H1 (cell line): ENCODE data around the gene ELFN1. TPM values are rescaled to one million over a fixed set of nuclear protein-coding genes. Genes with fewer than 3 reads are reported as not detected.

ENCODE experiments used
- ASH2L ChIP-seq: fragments of 200-600, 300-600 bp; sonication (generic); IDR thresholded peaks from one replicate; pipeline ENCODE4 v1.7.1; 2017; ENCODE audit warnings: low read length
- CEBPB ChIP-seq: IDR thresholded peaks from 2 replicates; pipeline ENCODE4 v1.6.1; 2012; ENCODE audit warnings: low read depth, low read length
- KDM4A ChIP-seq: IDR thresholded peaks from one replicate; pipeline ENCODE4 v1.7.1; 2012; ENCODE audit warnings: low read depth, mild to moderate bottlenecking, moderate library complexity, low read length, inconsistent platforms; ENCODE audit not compliant: severe bottlenecking
- RBBP5 ChIP-seq: IDR thresholded peaks from 2 replicates; pipeline ENCODE4 v1.7.1; 2012; ENCODE audit warnings: low read depth, mild to moderate bottlenecking, inconsistent platforms, low read length, moderate library complexity, borderline replicate concordance
- polyA plus RNA-seq, 7 experiments: library from polyadenylated mRNA; depleted of rRNA in 3 of 7; stranded (reverse) in 5 of 7; unstranded in 2 of 7; fragments of >200 nt in 5 of 7; fragments of 200-250 nt in 2 of 7; gene quantifications; 1 replicate in 5 of 7; 2 replicates in 1 of 7; 4 replicates in 1 of 7; pipeline versions ENCODE4 v1.2.1 to v1.2.3, GENCODE V29; 2011 to 2013; ENCODE audit warnings: missing spikeins in 2 of 7, mixed read lengths in 2 of 7
- total RNA-seq: library from RNA; stranded (reverse); fragmentation: NEBNext Ultra II Directional; extraction: Animal tissue kit (Norgen Biotek cat#: 25700); gene quantifications from 2 replicates; pipeline ENCODE4 v1.2.1, GENCODE V29; 2021
- TF ChIP-seq, protein P1 (sequence below): fragments of 300-600 bp; sonication (generic); IDR thresholded peaks from 2 replicates; pipeline ENCODE4 v1.7.1; 2012; ENCODE audit warnings: low read length, moderate library complexity, mild to moderate bottlenecking, inconsistent platforms; ENCODE audit not compliant: insufficient replicate concordance
- TF ChIP-seq, protein P2 (sequence below), 3 experiments: IDR thresholded peaks; 1 replicate in 2 of 3; 2 replicates in 1 of 3; pipeline versions ENCODE4 v1.5.1 to v1.6.1; 2011; ENCODE audit warnings: low read length in 3 of 3, mild to moderate bottlenecking in 3 of 3, inconsistent platforms in 2 of 3, low read depth in 1 of 3, moderate library complexity in 1 of 3; ENCODE audit not compliant: insufficient read depth in 1 of 3; ENCODE audit errors: control extremely low read depth in 1 of 3

ELFN1 gene
- total and polyA plus RNA-seq, 2 of the 8 experiments (the other 6 are each of a cell fraction or from before 2014, with no cell fraction given), result 2.0 to 4.5 TPM

DNA sequence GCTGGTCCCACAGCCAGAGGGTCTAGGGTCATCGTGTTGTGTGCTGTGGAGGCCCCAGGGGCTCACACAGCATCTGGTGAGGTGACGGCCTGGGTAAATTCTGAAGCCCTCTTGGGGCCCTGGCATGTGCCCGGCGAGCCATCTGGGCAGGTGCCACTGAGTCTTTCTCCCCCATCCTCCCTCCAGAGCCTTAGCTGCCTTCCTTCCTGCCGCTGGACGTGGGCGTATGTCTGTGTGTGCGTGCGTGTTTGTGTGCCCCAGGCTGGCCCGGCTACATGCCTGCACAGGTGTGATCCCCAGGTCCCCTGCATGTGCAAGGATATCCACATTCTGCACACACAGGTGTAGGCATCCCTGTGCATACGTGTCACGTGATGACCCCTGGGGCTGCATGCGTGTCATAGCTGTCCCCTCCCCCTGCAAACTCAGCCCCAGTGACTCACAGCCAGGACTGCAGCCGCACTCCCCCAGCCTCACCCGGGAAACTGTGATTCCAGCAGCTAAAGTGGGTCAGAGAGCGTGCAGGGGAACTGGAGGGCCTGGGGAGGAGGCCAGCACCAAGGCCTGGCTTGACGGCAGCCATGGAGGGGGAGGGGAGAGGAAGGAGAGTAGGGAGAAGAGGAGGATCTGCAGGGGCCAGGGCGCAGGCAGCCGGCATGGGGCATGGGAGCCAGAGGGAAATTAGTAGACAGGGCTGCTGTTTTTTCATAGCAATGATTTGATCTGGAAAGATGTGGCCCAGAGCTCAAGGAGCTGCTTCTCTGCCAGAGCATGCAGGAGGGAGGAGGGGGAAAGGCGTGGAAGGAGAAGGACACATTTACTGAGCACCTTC lies 46.4 kb downstream of the ELFN1 start (continued):
- TF ChIP-seq RBBP5 (no peak), KDM4A (no peak), ASH2L (no peak), CEBPB (no peak)
- TF ChIP-seq, protein P1, sequence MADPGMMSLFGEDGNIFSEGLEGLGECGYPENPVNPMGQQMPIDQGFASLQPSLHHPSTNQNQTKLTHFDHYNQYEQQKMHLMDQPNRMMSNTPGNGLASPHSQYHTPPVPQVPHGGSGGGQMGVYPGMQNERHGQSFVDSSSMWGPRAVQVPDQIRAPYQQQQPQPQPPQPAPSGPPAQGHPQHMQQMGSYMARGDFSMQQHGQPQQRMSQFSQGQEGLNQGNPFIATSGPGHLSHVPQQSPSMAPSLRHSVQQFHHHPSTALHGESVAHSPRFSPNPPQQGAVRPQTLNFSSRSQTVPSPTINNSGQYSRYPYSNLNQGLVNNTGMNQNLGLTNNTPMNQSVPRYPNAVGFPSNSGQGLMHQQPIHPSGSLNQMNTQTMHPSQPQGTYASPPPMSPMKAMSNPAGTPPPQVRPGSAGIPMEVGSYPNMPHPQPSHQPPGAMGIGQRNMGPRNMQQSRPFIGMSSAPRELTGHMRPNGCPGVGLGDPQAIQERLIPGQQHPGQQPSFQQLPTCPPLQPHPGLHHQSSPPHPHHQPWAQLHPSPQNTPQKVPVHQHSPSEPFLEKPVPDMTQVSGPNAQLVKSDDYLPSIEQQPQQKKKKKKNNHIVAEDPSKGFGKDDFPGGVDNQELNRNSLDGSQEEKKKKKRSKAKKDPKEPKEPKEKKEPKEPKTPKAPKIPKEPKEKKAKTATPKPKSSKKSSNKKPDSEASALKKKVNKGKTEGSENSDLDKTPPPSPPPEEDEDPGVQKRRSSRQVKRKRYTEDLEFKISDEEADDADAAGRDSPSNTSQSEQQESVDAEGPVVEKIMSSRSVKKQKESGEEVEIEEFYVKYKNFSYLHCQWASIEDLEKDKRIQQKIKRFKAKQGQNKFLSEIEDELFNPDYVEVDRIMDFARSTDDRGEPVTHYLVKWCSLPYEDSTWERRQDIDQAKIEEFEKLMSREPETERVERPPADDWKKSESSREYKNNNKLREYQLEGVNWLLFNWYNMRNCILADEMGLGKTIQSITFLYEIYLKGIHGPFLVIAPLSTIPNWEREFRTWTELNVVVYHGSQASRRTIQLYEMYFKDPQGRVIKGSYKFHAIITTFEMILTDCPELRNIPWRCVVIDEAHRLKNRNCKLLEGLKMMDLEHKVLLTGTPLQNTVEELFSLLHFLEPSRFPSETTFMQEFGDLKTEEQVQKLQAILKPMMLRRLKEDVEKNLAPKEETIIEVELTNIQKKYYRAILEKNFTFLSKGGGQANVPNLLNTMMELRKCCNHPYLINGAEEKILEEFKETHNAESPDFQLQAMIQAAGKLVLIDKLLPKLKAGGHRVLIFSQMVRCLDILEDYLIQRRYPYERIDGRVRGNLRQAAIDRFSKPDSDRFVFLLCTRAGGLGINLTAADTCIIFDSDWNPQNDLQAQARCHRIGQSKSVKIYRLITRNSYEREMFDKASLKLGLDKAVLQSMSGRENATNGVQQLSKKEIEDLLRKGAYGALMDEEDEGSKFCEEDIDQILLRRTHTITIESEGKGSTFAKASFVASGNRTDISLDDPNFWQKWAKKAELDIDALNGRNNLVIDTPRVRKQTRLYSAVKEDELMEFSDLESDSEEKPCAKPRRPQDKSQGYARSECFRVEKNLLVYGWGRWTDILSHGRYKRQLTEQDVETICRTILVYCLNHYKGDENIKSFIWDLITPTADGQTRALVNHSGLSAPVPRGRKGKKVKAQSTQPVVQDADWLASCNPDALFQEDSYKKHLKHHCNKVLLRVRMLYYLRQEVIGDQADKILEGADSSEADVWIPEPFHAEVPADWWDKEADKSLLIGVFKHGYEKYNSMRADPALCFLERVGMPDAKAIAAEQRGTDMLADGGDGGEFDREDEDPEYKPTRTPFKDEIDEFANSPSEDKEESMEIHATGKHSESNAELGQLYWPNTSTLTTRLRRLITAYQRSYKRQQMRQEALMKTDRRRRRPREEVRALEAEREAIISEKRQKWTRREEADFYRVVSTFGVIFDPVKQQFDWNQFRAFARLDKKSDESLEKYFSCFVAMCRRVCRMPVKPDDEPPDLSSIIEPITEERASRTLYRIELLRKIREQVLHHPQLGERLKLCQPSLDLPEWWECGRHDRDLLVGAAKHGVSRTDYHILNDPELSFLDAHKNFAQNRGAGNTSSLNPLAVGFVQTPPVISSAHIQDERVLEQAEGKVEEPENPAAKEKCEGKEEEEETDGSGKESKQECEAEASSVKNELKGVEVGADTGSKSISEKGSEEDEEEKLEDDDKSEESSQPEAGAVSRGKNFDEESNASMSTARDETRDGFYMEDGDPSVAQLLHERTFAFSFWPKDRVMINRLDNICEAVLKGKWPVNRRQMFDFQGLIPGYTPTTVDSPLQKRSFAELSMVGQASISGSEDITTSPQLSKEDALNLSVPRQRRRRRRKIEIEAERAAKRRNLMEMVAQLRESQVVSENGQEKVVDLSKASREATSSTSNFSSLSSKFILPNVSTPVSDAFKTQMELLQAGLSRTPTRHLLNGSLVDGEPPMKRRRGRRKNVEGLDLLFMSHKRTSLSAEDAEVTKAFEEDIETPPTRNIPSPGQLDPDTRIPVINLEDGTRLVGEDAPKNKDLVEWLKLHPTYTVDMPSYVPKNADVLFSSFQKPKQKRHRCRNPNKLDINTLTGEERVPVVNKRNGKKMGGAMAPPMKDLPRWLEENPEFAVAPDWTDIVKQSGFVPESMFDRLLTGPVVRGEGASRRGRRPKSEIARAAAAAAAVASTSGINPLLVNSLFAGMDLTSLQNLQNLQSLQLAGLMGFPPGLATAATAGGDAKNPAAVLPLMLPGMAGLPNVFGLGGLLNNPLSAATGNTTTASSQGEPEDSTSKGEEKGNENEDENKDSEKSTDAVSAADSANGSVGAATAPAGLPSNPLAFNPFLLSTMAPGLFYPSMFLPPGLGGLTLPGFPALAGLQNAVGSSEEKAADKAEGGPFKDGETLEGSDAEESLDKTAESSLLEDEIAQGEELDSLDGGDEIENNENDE, result no peak
- TF ChIP-seq, protein P2, sequence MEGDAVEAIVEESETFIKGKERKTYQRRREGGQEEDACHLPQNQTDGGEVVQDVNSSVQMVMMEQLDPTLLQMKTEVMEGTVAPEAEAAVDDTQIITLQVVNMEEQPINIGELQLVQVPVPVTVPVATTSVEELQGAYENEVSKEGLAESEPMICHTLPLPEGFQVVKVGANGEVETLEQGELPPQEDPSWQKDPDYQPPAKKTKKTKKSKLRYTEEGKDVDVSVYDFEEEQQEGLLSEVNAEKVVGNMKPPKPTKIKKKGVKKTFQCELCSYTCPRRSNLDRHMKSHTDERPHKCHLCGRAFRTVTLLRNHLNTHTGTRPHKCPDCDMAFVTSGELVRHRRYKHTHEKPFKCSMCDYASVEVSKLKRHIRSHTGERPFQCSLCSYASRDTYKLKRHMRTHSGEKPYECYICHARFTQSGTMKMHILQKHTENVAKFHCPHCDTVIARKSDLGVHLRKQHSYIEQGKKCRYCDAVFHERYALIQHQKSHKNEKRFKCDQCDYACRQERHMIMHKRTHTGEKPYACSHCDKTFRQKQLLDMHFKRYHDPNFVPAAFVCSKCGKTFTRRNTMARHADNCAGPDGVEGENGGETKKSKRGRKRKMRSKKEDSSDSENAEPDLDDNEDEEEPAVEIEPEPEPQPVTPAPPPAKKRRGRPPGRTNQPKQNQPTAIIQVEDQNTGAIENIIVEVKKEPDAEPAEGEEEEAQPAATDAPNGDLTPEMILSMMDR (IDR thresholded peaks at IDR 0.05; ENCODE audit: control extremely low read depth in 1 of 3, insufficient read depth in 1 of 3, low read depth in 1 of 3, low read length in 3 of 3), result no peak
